T-helper 2 cell treated with Interferon-gamma antibody and Interleukin-4, amounts not matched to agents 5 μg/mL and 100 μg/mL, for 36 hours (primary cell): Measurements from ENCODE around the gene LHPP.

ENCODE experiments used
- DNase-seq: peaks from one replicate; pipeline ENCODE4 v3.0.0; 2021; ENCODE audit warnings: low spot score
- H3K27ac Mint-ChIP-seq: one replicate; pipeline ENCODE4 v1.8.0; 2021; ENCODE audit warnings: mild to moderate bottlenecking, mixed read lengths
- H3K27me3 Mint-ChIP-seq: one replicate; pipeline ENCODE4 v1.8.0; 2021; ENCODE audit warnings: low read depth, mixed read lengths
- H3K36me3 Mint-ChIP-seq: one replicate; pipeline ENCODE4 v1.8.0; 2021; ENCODE audit warnings: low read depth, mixed read lengths
- H3K4me1 Mint-ChIP-seq: one replicate; pipeline ENCODE4 v1.8.0; 2021; ENCODE audit warnings: low read depth, mixed read lengths
- H3K4me3 Mint-ChIP-seq: one replicate; pipeline ENCODE4 v1.8.0; 2022; ENCODE audit warnings: mild to moderate bottlenecking, moderate library complexity, mixed read lengths
- H3K9me3 Mint-ChIP-seq: one replicate; pipeline ENCODE4 v1.8.0; 2021; ENCODE audit warnings: mixed read lengths

The LHPP gene

GRCh38 chr10:124557167-124557566 is 95.5 kb downstream of the LHPP start:
- Mint-ChIP-seq H3K27me3 (no peaks in the 10 kb centered on the region), H3K4me1 (no peaks in the 10 kb centered on the region), H3K4me3 (no peak overlapping the region), H3K27ac (no peak overlapping the region), H3K36me3 (no peaks in the 10 kb centered on the region), H3K9me3 (no peaks in the 10 kb centered on the region)
- no peak for DNase-seq

- DNase-seq = no peak
- Mint-ChIP-seq H3K36me3 (no peaks in the 10 kb centered on the region), H3K27ac (no peak overlapping the region), H3K4me1 (no peaks in the 10 kb centered on the region), H3K9me3 (no peaks in the 10 kb centered on the region), H3K27me3 (no peaks in the 10 kb centered on the region), H3K4me3 (no peak overlapping the region)
Measured at GRCh38 chr10:124557648-124558338, 96.2 kb downstream of the LHPP start.

- H3K36me3 Mint-ChIP-seq = no peaks in the 10 kb centered on the region
- no peak overlapping the region for H3K27ac Mint-ChIP-seq
Measured at GRCh38 chr10:124558339-124559321, 97.0 kb downstream of the LHPP start.

GRCh38 chr10:124559372-124560132 is 97.9 kb downstream of the LHPP start:
- H3K36me3 Mint-ChIP-seq = no peaks in the 10 kb centered on the region
- H3K9me3 Mint-ChIP-seq = no peaks in the 10 kb centered on the region
- no peaks in the 10 kb centered on the region for H3K27me3 Mint-ChIP-seq
- no peak for DNase-seq
- H3K27ac Mint-ChIP-seq = no peak overlapping the region
- no peak overlapping the region for H3K4me3 Mint-ChIP-seq
- no peaks in the 10 kb centered on the region for H3K4me1 Mint-ChIP-seq

More at GRCh38 chr10:124558339-124559321, 97.0 kb downstream of the LHPP start:
- Mint-ChIP-seq H3K9me3 (no peaks in the 10 kb centered on the region), H3K4me3 (no peak overlapping the region), H3K27me3 (no peaks in the 10 kb centered on the region), H3K4me1 (no peaks in the 10 kb centered on the region)
- DNase-seq = no peak

GRCh38 chr10:124560377-124561105 is 98.9 kb downstream of the LHPP start:
- H3K4me3 Mint-ChIP-seq = no peak overlapping the region
- no peaks in the 10 kb centered on the region for H3K4me1 Mint-ChIP-seq
- no peak overlapping the region for H3K27ac Mint-ChIP-seq
- no peaks in the 10 kb centered on the region for H3K27me3 Mint-ChIP-seq
- no peak for DNase-seq
- H3K36me3 Mint-ChIP-seq = no peaks in the 10 kb centered on the region
- H3K9me3 Mint-ChIP-seq = no peaks in the 10 kb centered on the region

GRCh38 chr10:124561206-124561605 is 99.6 kb downstream of the LHPP start:
- no peak for DNase-seq
- Mint-ChIP-seq H3K27me3 (no peaks in the 10 kb centered on the region), H3K4me1 (no peaks in the 10 kb centered on the region), H3K27ac (no peak overlapping the region), H3K9me3 (no peaks in the 10 kb centered on the region), H3K4me3 (no peak overlapping the region), H3K36me3 (no peaks in the 10 kb centered on the region)

GRCh38 chr10:124562425-124563060 is 100.9 kb downstream of the LHPP start:
- no peaks in the 10 kb centered on the region for H3K27me3 Mint-ChIP-seq
- no peaks in the 10 kb centered on the region for H3K36me3 Mint-ChIP-seq
- H3K4me3 Mint-ChIP-seq = no peak overlapping the region
- no peak for DNase-seq
- no peak overlapping the region for H3K27ac Mint-ChIP-seq
- H3K9me3 Mint-ChIP-seq = no peaks in the 10 kb centered on the region
- H3K4me1 Mint-ChIP-seq = no peaks in the 10 kb centered on the region

- DNase-seq = no peak
- Mint-ChIP-seq H3K4me3 (no peak overlapping the region), H3K27ac (no peak overlapping the region), H3K36me3 (no peaks in the 10 kb centered on the region), H3K4me1 (no peaks in the 10 kb centered on the region), H3K9me3 (no peaks in the 10 kb centered on the region), H3K27me3 (no peaks in the 10 kb centered on the region)
Measured at GRCh38 chr10:124563320-124564040, 101.9 kb downstream of the LHPP start.

- Mint-ChIP-seq H3K27ac (no peak overlapping the region), H3K4me3 (no peak overlapping the region), H3K36me3 (no peaks in the 10 kb centered on the region), H3K9me3 (no peaks in the 10 kb centered on the region), H3K4me1 (no peaks in the 10 kb centered on the region), H3K27me3 (no peaks in the 10 kb centered on the region)
- DNase-seq = no peak
Measured at GRCh38 chr10:124564881-124565280, 103.3 kb downstream of the LHPP start.

- no peaks in the 10 kb centered on the region for H3K9me3 Mint-ChIP-seq
- H3K36me3 Mint-ChIP-seq = no peaks in the 10 kb centered on the region
- H3K4me3 Mint-ChIP-seq = no peak overlapping the region
- DNase-seq = no peak
- no peaks in the 10 kb centered on the region for H3K27me3 Mint-ChIP-seq
- no peak overlapping the region for H3K27ac Mint-ChIP-seq
- H3K4me1 Mint-ChIP-seq = no peaks in the 10 kb centered on the region
Measured at GRCh38 chr10:124565565-124566221, 104.1 kb downstream of the LHPP start.

GRCh38 chr10:124566222-124566888 is 104.7 kb downstream of the LHPP start:
- Mint-ChIP-seq H3K4me3 (no peak overlapping the region), H3K27ac (no peak overlapping the region), H3K36me3 (no peaks in the 10 kb centered on the region), H3K4me1 (no peaks in the 10 kb centered on the region), H3K9me3 (no peaks in the 10 kb centered on the region), H3K27me3 (no peaks in the 10 kb centered on the region)
- DNase-seq = no peak
